HFFc6 (cell line): Measurements from ENCODE around the gene PUSL1. TPM values are rescaled to one million over a fixed set of nuclear protein-coding genes. Genes with fewer than 3 reads are reported as not detected.
A peak's percentile ranks its signal among the peaks of the same experiment; 100 is the strongest.

Experiments used
- DNase-seq: peaks from one replicate; pipeline ENCODE4 v3.0.0-alpha.2; 2018
- H3K27ac Mint-ChIP-seq: 2 replicates; pipeline ENCODE4 v1.8.0; 2020; ENCODE audit warnings: mild to moderate bottlenecking, mixed read lengths
- H3K27me3 Mint-ChIP-seq: 2 replicates; pipeline ENCODE4 v1.8.0; 2021; ENCODE audit warnings: mild to moderate bottlenecking, moderate library complexity, mixed read lengths; ENCODE audit not compliant: insufficient read depth
- H3K36me3 Mint-ChIP-seq: 2 replicates; pipeline ENCODE4 v1.8.0; 2021; ENCODE audit warnings: low read depth, mixed read lengths
- H3K4me1 Mint-ChIP-seq: 2 replicates; pipeline ENCODE4 v1.8.0; 2020; ENCODE audit warnings: low read depth, mixed read lengths
- H3K4me3 Mint-ChIP-seq: 2 replicates; pipeline ENCODE4 v1.8.0; 2020; ENCODE audit warnings: mild to moderate bottlenecking, moderate library complexity, mixed read lengths
- H3K9me3 Mint-ChIP-seq: 2 replicates; pipeline ENCODE4 v1.8.0; 2020; ENCODE audit warnings: mild to moderate bottlenecking, mixed read lengths
- CTCF ChIP-seq: fragments of 200-600 bp; sonication (generic); IDR thresholded peaks from 2 replicates; pipeline ENCODE4 v1.5.0; 2021; ENCODE audit warnings: antibody characterized with exemption, mild to moderate bottlenecking
- total RNA-seq, 6 experiments: library from RNA; stranded (reverse); fragmentation: NEBNext Ultra II Directional; extraction: Animal tissue kit (Norgen Biotek cat#: 25700); gene quantifications; 2 replicates in 1 of 6; 3 replicates in 5 of 6; pipeline ENCODE4 v1.2.3, GENCODE V29; 2021

PUSL1 gene
- total RNA-seq, 6 experiments from 2014 or later, result 23.5 to 28.7 (median 25.6) TPM

GRCh38 chr1:1343811-1344421, 35.5 kb downstream of the PUSL1 start:
- Mint-ChIP-seq H3K9me3 (no peaks in the 10 kb centered on the region), H3K27ac (peak overlapping the region; percentile 61), H3K4me3 (no peak overlapping the region), H3K27me3 (peaks cover 7% of the 10 kb centered on the region), H3K4me1 (peaks cover 29% of the 10 kb centered on the region), H3K36me3 (peaks cover 11% of the 10 kb centered on the region)
- no peak for DNase-seq
- no peak for TF ChIP-seq CTCF

- peak; percentile 87 for DNase-seq
- Mint-ChIP-seq H3K27me3 (peaks cover 7% of the 10 kb centered on the region), H3K9me3 (no peaks in the 10 kb centered on the region), H3K36me3 (peaks cover 11% of the 10 kb centered on the region), H3K27ac (peak overlapping the region; percentile 89), H3K4me3 (peak overlapping the region; percentile 64), H3K4me1 (peaks cover 29% of the 10 kb centered on the region)
- peak; percentile 74 for TF ChIP-seq CTCF
Observed at GRCh38 chr1:1344655-1345361, 36.4 kb downstream of the PUSL1 start.

GRCh38 chr1:1345384-1345783, 37.0 kb downstream of the PUSL1 start:
- no peaks in the 10 kb centered on the region for H3K9me3 Mint-ChIP-seq
- H3K27ac Mint-ChIP-seq, result peak overlapping the region; percentile 89
- no peak for TF ChIP-seq CTCF
- peaks cover 10% of the 10 kb centered on the region for H3K36me3 Mint-ChIP-seq
- H3K4me3 Mint-ChIP-seq, result peak overlapping the region; percentile 91; the same call in 1 of the 2 replicates
- DNase-seq, result no peak
- peaks cover 7% of the 10 kb centered on the region for H3K27me3 Mint-ChIP-seq
- H3K4me1 Mint-ChIP-seq, result peaks cover 29% of the 10 kb centered on the region

- H3K4me3 Mint-ChIP-seq, result peak overlapping the region; percentile 91
- DNase-seq, result no peak
- H3K27me3 Mint-ChIP-seq, result peaks cover 5% of the 10 kb centered on the region
- TF ChIP-seq CTCF, result no peak
- peaks cover 4% of the 10 kb centered on the region for H3K36me3 Mint-ChIP-seq
- peaks cover 29% of the 10 kb centered on the region for H3K4me1 Mint-ChIP-seq
- H3K27ac Mint-ChIP-seq, result peak overlapping the region; percentile 89
- H3K9me3 Mint-ChIP-seq, result no peaks in the 10 kb centered on the region
Observed at GRCh38 chr1:1345860-1346500, 37.6 kb downstream of the PUSL1 start.

- DNase-seq, result no peak
- peak overlapping the region; percentile 89 for H3K27ac Mint-ChIP-seq
- no peaks in the 10 kb centered on the region for H3K9me3 Mint-ChIP-seq
- H3K36me3 Mint-ChIP-seq, result no peaks in the 10 kb centered on the region
- H3K4me1 Mint-ChIP-seq, result peaks cover 29% of the 10 kb centered on the region
- peak overlapping the region; percentile 91 for H3K4me3 Mint-ChIP-seq
- peaks cover 5% of the 10 kb centered on the region for H3K27me3 Mint-ChIP-seq
- TF ChIP-seq CTCF, result no peak
Observed at GRCh38 chr1:1346501-1346890, 38.1 kb downstream of the PUSL1 start.
